Brain microvascular endothelial cell (primary cell): ENCODE results near the gene CDH4.
"Not testable (repeated sequence)": the region's sequence is repeated elsewhere in the genome, so short reads cannot be mapped to it uniquely, and the experiment has no call there.

ENCODE experiments used
- DNase-seq: peaks from one replicate; pipeline ENCODE4 v3.0.0-alpha.2; 2020
- H3K27ac ChIP-seq: fragments of 250-450 bp; sonication (Bioruptor Pico); 2 replicates; pipeline ENCODE4 v1.5.1; 2020; ENCODE audit warnings: mild to moderate bottlenecking, moderate library complexity
- H3K27me3 ChIP-seq: fragments of 250-450 bp; sonication (Bioruptor Pico); replicated peaks from 2 replicates; pipeline ENCODE4 v1.5.1; 2020; ENCODE audit warnings: mild to moderate bottlenecking
- H3K36me3 ChIP-seq: fragments of 250-450 bp; sonication (Bioruptor Pico); replicated peaks from 2 replicates; pipeline ENCODE4 v1.5.1; 2020; ENCODE audit warnings: mild to moderate bottlenecking
- H3K4me3 ChIP-seq: 2 replicates; pipeline ENCODE4 v1.5.1; 2011; ENCODE audit warnings: low read depth, mild to moderate bottlenecking, control low read depth, low read length, moderate library complexity
- CTCF ChIP-seq: IDR thresholded peaks from 2 replicates; pipeline ENCODE4 v1.5.1; 2011; ENCODE audit warnings: low read depth, mild to moderate bottlenecking, moderate library complexity, low read length, control low read depth, inconsistent platforms; ENCODE audit errors: missing control alignments
- in situ Hi-C: cut with HindIII; loops from 2 replicates; pipeline ENCODE4 v1.10.0; 2017; ENCODE audit warnings: low sequenced_read_pairs, low pct_ligation_motif_present

The CDH4 gene

DNA sequence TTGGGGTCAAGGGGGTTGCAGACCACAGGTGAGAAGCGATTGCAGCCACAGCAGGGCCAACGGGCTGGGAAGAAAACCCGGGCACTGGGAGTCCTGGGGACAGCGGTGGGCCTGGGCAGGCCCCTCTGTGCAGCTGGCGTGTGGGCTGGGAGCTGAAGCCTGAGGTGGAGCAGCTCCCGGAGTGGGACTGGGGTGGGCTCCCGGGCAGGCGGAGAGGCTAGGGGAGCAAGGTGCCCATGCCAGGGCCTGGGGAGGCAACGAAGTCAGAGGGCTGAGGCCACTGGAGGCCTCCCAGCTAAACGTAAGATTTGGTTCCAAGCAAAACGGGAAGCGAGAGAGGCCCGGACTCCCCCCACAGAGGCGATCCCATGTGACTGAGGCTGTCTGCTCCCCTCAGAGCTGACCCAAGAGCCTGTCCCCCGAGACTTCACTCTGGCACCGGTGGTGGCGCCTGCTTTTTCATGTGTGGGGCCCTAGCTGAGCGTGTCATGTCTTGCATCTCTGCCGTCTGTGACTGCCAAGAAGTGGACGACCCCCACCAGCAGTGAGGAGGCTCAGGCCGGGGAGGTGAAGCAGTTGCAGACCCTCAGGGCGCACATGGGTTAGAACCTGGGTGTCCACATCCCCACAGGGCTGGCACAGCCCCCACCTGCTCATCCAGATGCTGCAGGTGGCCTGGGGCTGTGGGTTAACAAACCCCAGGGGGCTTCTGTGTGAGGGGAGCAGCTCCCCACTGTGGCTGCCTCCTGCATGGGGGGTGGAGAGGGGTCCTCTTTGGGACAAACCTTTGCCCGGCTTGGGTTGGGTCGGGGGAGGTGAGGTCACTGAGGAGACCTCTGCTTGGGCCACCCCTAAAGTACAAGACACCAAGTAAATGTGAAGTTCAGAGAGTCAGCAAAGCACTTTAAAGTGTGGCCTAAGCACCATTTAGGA, 601.3 kb downstream of the CDH4 start:
- Histone ChIP-seq H3K36me3 (no peaks in the 10 kb centered on the region), H3K27me3 (no peaks in the 10 kb centered on the region), H3K27ac (no peak overlapping the region), H3K4me3 (no peak overlapping the region)
- in situ Hi-C loops = no loop called here
- DNase-seq = no peak
- no peak for TF ChIP-seq CTCF

- H3K36me3 ChIP-seq, DNase-seq, H3K27ac ChIP-seq, H3K27me3 ChIP-seq, H3K4me3 ChIP-seq, in situ Hi-C loops: not testable (repeated sequence)
These were observed 602.5 kb downstream of the CDH4 start for GRCh38 chr20:61854538-61854937.

GRCh38 chr20:61855286-61855685, 603.2 kb downstream of the CDH4 start:
- TF ChIP-seq CTCF = no peak
- in situ Hi-C loops = no loop called here
- no peak for DNase-seq
- Histone ChIP-seq H3K36me3 (no peaks in the 10 kb centered on the region), H3K27ac (no peak overlapping the region), H3K27me3 (no peaks in the 10 kb centered on the region), H3K4me3 (no peak overlapping the region)

DNA sequence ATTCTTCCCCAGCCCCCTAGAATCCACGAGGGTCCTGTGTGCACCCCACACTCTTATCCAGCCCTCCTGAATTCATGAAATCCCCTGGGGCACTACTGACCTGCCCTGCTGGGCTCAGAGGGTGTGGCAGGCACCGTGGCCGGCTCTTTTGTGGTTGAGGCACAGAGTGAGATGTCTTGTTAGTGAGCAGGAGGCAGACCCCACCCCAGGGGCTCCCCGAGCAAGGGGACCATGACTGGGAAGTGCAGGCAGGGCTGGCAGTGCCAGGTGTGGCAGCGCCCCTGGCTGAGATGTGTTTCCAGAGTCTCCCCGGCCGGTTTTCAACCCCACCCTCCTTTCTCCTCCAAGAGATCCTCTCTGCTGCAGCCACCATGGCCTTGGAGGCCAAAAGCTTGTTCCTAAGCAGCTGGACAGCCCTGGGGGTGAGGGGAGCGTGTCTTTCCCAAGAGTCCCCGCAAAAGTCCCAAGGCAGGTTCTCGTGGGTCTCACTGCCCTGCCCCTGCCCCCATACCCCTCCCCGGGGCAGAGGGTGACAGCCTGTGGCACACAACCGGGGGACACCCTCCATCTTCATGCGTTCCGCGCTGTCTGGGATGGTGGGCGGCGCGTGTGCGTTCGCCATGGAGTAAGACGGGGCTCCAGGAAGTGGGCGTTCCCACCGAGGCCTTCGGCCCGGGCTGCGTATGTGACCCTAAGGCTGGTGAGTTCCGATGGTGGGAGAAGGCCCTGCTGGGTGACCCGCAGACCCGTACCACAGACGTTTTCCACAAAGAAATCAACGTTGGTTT, 604.8 kb downstream of the CDH4 start:
- in situ Hi-C loops = no loop called here
- H3K27ac ChIP-seq = no peak overlapping the region
- no peak for DNase-seq
- H3K36me3 ChIP-seq = no peaks in the 10 kb centered on the region
- TF ChIP-seq CTCF = no peak
- H3K4me3 ChIP-seq = no peak overlapping the region
- H3K27me3 ChIP-seq = no peaks in the 10 kb centered on the region

DNA sequence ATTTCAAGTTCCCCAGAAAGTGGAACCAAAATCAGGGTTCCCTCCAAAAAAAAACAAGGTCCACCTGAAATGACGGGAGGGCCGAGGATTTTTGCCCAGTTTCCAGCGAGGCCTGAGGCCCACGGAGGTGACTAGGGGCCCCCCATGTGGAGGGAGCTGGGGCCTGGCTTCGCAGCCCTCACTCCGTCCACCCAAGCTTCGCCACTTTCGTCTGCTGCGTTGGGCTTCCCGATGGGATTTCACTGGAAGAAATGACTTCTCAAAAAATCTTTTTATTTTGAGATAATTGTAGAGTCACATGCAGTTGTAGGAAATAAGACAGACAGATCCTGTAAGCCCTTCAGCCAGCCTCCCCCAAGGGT, 605.3 kb downstream of the CDH4 start:
- TF ChIP-seq CTCF = no peak
- no peaks in the 10 kb centered on the region for H3K36me3 ChIP-seq
- no peaks in the 10 kb centered on the region for H3K27me3 ChIP-seq
- in situ Hi-C loops = no loop called here
- no peak overlapping the region for H3K4me3 ChIP-seq
- no peak overlapping the region for H3K27ac ChIP-seq
- DNase-seq = no peak

- no peak overlapping the region for H3K4me3 ChIP-seq
- H3K27me3 ChIP-seq = no peaks in the 10 kb centered on the region
- TF ChIP-seq CTCF = no peak
- DNase-seq = no peak
- in situ Hi-C loops = no loop called here
- H3K36me3 ChIP-seq = no peaks in the 10 kb centered on the region
- no peak overlapping the region for H3K27ac ChIP-seq
These were observed 605.8 kb downstream of the CDH4 start for GRCh38 chr20:61857884-61858283.
